ENCODE results near the gene KDM4F. TPM values are rescaled to one million over a fixed set of nuclear protein-coding genes. Genes with fewer than 3 reads are reported as not detected.
A peak's percentile ranks its signal among the peaks of the same experiment; 100 is the strongest.
"Not testable (repeated sequence)": the region's sequence is repeated elsewhere in the genome, so short reads cannot be mapped to it uniquely, and the experiment has no call there.

The KDM4F gene
- total RNA-seq, 1 donor from 2014 or later = not detected

GRCh38 chr11:95028357-95028756 lies 20.9 kb upstream of the KDM4F start:
- TF ChIP-seq CTCF (conservative IDR thresholded peaks at IDR 0.05; ENCODE audit: low read depth, low read length) = no peak
- DNase-seq (ENCODE audit: low read depth) = no peak
- H3K4me3 ChIP-seq (ENCODE audit: low read depth, low read length) = no peak overlapping the region

GRCh38 chr11:95033051-95033450 lies 16.2 kb upstream of the KDM4F start:
- DNase-seq (ENCODE audit: low read depth) = no peak
- TF ChIP-seq CTCF (conservative IDR thresholded peaks at IDR 0.05; ENCODE audit: low read depth, low read length) = no peak

GRCh38 chr11:95035316-95035715 lies 13.9 kb upstream of the KDM4F start:
- DNase-seq (ENCODE audit: low read depth) = no peak
- no peak for TF ChIP-seq CTCF (conservative IDR thresholded peaks at IDR 0.05; ENCODE audit: low read depth, low read length)
- no peak overlapping the region for H3K4me3 ChIP-seq (ENCODE audit: low read depth, low read length)

More at GRCh38 chr11:95033051-95033450, 16.2 kb upstream of the KDM4F start:
- H3K4me3 ChIP-seq (ENCODE audit: low read depth, low read length) = no peak overlapping the region

GRCh38 chr11:95037356-95038035 lies 11.7 kb upstream of the KDM4F start:
- H3K4me3 ChIP-seq (ENCODE audit: low read depth, low read length) = peak overlapping the region; percentile 24
- DNase-seq (ENCODE audit: low read depth) = not testable (repeated sequence)

GRCh38 chr11:95042239-95042638 lies 7.0 kb upstream of the KDM4F start:
- no peak overlapping the region for H3K4me3 ChIP-seq (ENCODE audit: low read depth, low read length)
- no peak for DNase-seq (ENCODE audit: low read depth)
- TF ChIP-seq CTCF (conservative IDR thresholded peaks at IDR 0.05; ENCODE audit: low read depth, low read length) = no peak

- no peak for TF ChIP-seq CTCF (conservative IDR thresholded peaks at IDR 0.05; ENCODE audit: low read depth, low read length)
- DNase-seq (ENCODE audit: low read depth) = no peak
- H3K4me3 ChIP-seq (ENCODE audit: low read depth, low read length) = no peak overlapping the region
Measured at GRCh38 chr11:95042906-95043305, 6.3 kb upstream of the KDM4F start.

- DNase-seq (ENCODE audit: low read depth) = no peak
- no peak overlapping the region for H3K4me3 ChIP-seq (ENCODE audit: low read depth, low read length)
- TF ChIP-seq CTCF (conservative IDR thresholded peaks at IDR 0.05; ENCODE audit: low read depth, low read length) = no peak
Measured at GRCh38 chr11:95044010-95044409, 5.2 kb upstream of the KDM4F start.

Data from epithelial cell of proximal tubule (primary cell).